ENCODE measurements around the gene LONP2. TPM values are rescaled to one million over a fixed set of nuclear protein-coding genes. Genes with fewer than 3 reads are reported as not detected.
A peak's percentile ranks its signal among the peaks of the same experiment; 100 is the strongest.

LONP2 gene
- total and polyA plus RNA-seq, 9 of the 15 experiments (the other 6 are each of a cell fraction or from before 2014, with no cell fraction given), result 8.1 to 41.2 (median 25.6) TPM

DNA sequence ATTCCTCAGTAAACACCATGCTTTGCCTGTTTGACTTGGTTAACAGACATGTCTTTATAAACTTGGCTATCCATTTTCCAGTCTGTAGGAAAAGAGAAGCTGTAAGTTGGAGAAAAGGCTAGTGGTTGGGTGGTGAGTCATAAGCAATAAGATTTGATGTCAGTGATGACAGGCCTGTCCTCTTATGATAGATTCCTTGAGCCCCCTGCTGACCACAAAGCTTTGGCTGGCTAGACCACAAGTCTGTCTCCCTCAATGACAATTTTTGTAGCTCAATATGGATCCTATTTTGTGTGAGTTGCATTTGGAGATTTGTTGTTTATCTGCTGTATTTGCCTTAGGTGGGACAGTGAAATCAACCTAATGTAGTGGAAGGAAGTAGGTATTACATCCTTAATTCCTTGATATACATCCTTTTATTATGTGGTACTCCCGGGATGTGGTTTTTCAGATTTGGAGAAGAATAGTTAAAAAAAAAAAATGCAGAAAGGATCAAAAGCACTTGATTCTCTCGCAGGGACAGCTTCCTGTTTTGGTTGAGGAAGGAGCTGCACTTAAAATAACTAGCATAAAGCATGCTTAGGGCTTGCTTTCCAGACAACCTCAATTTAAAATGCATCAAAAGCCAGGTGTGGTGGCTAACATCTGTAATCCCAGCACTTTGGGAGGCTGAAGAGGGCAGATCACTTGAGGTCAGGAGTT lies 73.7 kb downstream of the LONP2 start (continued):
- no peak for TF ChIP-seq BCOR (IDR thresholded peaks at IDR 0.05)
- peak; percentile 39; the same call in 1 of the 2 replicates for TF ChIP-seq NCOR1 (IDR thresholded peaks at IDR 0.05)
- no peak for TF ChIP-seq ZNF354B (CRISPR knock-in tag; IDR thresholded peaks at IDR 0.05)
- 0 out of 2 replicates have a peak, but pooled peaks have one; percentile 18 for TF ChIP-seq JUNB (CRISPR knock-in tag; conservative IDR thresholded peaks at IDR 0.05)
- TF ChIP-seq ARID1B (IDR thresholded peaks at IDR 0.05), result peak; percentile 63; the same call in 1 of the 2 replicates
- TF ChIP-seq HDAC3 (IDR thresholded peaks at IDR 0.05; ENCODE audit: borderline replicate concordance, partially characterized antibody), result peak; percentile 59
- TF ChIP-seq ZNF263 (CRISPR knock-in tag; IDR thresholded peaks at IDR 0.05; ENCODE audit: borderline replicate concordance), result no peak
- TF ChIP-seq, protein P1, sequence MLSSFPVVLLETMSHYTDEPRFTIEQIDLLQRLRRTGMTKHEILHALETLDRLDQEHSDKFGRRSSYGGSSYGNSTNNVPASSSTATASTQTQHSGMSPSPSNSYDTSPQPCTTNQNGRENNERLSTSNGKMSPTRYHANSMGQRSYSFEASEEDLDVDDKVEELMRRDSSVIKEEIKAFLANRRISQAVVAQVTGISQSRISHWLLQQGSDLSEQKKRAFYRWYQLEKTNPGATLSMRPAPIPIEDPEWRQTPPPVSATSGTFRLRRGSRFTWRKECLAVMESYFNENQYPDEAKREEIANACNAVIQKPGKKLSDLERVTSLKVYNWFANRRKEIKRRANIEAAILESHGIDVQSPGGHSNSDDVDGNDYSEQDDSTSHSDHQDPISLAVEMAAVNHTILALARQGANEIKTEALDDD (IDR thresholded peaks at IDR 0.05), result peak; percentile 42; the same call in 1 of the 2 replicates
- TF ChIP-seq, protein P2, sequence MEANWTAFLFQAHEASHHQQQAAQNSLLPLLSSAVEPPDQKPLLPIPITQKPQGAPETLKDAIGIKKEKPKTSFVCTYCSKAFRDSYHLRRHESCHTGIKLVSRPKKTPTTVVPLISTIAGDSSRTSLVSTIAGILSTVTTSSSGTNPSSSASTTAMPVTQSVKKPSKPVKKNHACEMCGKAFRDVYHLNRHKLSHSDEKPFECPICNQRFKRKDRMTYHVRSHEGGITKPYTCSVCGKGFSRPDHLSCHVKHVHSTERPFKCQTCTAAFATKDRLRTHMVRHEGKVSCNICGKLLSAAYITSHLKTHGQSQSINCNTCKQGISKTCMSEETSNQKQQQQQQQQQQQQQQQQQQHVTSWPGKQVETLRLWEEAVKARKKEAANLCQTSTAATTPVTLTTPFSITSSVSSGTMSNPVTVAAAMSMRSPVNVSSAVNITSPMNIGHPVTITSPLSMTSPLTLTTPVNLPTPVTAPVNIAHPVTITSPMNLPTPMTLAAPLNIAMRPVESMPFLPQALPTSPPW (CRISPR knock-in tag; IDR thresholded peaks at IDR 0.05), result 0 out of 2 replicates have a peak, but pooled peaks have one; percentile 37
- TF ChIP-seq MLLT1 (IDR thresholded peaks at IDR 0.05), result 0 out of 4 replicates have a peak, but pooled peaks of 1 of the 2 experiments have one; percentile 31
- TF ChIP-seq FOXK1 (CRISPR knock-in tag; IDR thresholded peaks at IDR 0.05; ENCODE audit: borderline replicate concordance), result no peak
- TF ChIP-seq ZNF232 (CRISPR knock-in tag; IDR thresholded peaks at IDR 0.05), result no peak
- peak in 1 of 3 experiments; percentile 18; a peak in 1 of 6 replicates for TF ChIP-seq CTCF (IDR thresholded peaks at IDR 0.05 in 2 of 3, conservative IDR thresholded peaks at IDR 0.05 in 1 of 3; ENCODE audit: insufficient read depth in 2 of 3, low read depth in 1 of 3, low read length in 3 of 3)
